ENCODE measurements around the gene OMG.

DNA sequence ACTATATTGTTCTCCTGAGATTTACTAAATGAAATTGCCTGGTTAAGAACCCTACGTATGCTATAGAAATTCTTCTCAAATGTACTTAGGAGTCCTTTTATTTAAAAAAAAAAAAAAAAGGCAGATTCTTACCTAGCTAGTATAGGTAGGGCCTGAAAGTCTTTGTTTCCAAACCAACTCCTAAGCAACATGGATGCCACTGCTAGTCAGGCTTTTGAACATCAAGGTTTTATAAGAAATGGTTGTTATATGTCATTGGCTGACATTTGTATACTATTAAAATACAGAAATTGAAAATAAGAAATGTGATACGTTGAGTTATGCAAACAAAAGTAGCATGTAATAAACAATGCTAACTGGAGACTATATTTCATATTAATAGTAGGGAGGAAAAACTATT is 23.2 kb upstream of the OMG start:
- TF ChIP-seq CTCF (IDR thresholded peaks at IDR 0.05; ENCODE audit: low read length): no peak
- no peak for TF ChIP-seq EZH2 (IDR thresholded peaks at IDR 0.05; ENCODE audit: borderline replicate concordance, low read length)

Measured in OCI-LY1 (cell line).